Panc1 (cell line): Measurements from ENCODE around the gene KCNAB1.

Experiments used
- POLR2AphosphoS5 ChIP-seq: IDR thresholded peaks from 2 replicates; pipeline ENCODE4 v1.6.1; 2012; ENCODE audit warnings: mild to moderate bottlenecking, low read depth, low read length, moderate library complexity
- TF ChIP-seq, protein P1 (sequence below): fragments of 450-650 bp; IDR thresholded peaks from 2 replicates; pipeline ENCODE4 v1.5.1; 2017; ENCODE audit warnings: mild to moderate bottlenecking
- TF ChIP-seq, protein P2 (sequence below), 2 experiments: IDR thresholded peaks; 2 replicates each; pipeline ENCODE4 v1.6.1; 2011 to 2012; ENCODE audit warnings: low read depth in 2 of 2, control low read depth in 1 of 2, low read length in 1 of 2, mild to moderate bottlenecking in 1 of 2, moderate library complexity in 1 of 2; ENCODE audit not compliant: insufficient read depth in 1 of 2

DNA sequence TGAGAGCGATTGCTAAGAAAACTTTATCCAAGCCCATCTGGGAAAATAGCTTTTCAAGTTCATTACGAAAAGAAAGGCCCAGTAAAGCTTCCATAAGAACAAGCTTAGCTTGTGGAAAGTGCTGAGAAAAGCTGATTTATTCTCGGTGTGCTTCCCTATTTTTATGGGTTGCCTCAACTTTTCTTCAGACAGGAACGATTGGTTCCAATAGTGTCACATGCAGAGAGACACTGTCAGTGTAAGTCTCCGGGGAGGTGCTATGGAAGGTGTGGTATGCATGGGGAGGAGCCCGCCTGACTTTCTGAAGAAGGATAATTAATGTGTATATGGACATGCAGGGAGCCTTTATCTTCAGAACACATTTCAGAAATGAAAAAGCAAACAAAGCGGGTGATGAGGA lies 257.3 kb downstream of the KCNAB1 start:
- TF ChIP-seq, protein P1, sequence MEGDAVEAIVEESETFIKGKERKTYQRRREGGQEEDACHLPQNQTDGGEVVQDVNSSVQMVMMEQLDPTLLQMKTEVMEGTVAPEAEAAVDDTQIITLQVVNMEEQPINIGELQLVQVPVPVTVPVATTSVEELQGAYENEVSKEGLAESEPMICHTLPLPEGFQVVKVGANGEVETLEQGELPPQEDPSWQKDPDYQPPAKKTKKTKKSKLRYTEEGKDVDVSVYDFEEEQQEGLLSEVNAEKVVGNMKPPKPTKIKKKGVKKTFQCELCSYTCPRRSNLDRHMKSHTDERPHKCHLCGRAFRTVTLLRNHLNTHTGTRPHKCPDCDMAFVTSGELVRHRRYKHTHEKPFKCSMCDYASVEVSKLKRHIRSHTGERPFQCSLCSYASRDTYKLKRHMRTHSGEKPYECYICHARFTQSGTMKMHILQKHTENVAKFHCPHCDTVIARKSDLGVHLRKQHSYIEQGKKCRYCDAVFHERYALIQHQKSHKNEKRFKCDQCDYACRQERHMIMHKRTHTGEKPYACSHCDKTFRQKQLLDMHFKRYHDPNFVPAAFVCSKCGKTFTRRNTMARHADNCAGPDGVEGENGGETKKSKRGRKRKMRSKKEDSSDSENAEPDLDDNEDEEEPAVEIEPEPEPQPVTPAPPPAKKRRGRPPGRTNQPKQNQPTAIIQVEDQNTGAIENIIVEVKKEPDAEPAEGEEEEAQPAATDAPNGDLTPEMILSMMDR: no peak
- no peak for TF ChIP-seq POLR2AphosphoS5
- TF ChIP-seq, protein P2, sequence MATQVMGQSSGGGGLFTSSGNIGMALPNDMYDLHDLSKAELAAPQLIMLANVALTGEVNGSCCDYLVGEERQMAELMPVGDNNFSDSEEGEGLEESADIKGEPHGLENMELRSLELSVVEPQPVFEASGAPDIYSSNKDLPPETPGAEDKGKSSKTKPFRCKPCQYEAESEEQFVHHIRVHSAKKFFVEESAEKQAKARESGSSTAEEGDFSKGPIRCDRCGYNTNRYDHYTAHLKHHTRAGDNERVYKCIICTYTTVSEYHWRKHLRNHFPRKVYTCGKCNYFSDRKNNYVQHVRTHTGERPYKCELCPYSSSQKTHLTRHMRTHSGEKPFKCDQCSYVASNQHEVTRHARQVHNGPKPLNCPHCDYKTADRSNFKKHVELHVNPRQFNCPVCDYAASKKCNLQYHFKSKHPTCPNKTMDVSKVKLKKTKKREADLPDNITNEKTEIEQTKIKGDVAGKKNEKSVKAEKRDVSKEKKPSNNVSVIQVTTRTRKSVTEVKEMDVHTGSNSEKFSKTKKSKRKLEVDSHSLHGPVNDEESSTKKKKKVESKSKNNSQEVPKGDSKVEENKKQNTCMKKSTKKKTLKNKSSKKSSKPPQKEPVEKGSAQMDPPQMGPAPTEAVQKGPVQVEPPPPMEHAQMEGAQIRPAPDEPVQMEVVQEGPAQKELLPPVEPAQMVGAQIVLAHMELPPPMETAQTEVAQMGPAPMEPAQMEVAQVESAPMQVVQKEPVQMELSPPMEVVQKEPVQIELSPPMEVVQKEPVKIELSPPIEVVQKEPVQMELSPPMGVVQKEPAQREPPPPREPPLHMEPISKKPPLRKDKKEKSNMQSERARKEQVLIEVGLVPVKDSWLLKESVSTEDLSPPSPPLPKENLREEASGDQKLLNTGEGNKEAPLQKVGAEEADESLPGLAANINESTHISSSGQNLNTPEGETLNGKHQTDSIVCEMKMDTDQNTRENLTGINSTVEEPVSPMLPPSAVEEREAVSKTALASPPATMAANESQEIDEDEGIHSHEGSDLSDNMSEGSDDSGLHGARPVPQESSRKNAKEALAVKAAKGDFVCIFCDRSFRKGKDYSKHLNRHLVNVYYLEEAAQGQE (IDR thresholded peaks at IDR 0.05; ENCODE audit: insufficient read depth in 1 of 2, low read depth in 2 of 2, low read length in 1 of 2): no peak
